LNCAP (cell line): ENCODE data around the gene CREB3L4.

ENCODE experiments used
- CTCF ChIP-seq: fragments of 450-650 bp; IDR thresholded peaks from 2 replicates; pipeline ENCODE4 v1.5.1; 2017; ENCODE audit warnings: mild to moderate bottlenecking

Gene CREB3L4

GRCh38 chr1:153945795-153946621 is 21.7 kb upstream of the CREB3L4 start:
- TF ChIP-seq CTCF = no peak

GRCh38 chr1:153946622-153947241 is 21.0 kb upstream of the CREB3L4 start, which contains the start of gene DENND4B:
DENND4B (minus strand) TSS chr1:153946718; CDS start chr1:153944374, 2,344 bp downstream.
- peak; percentile 99 for TF ChIP-seq CTCF

GRCh38 chr1:153951183-153951582 is 16.5 kb upstream of the CREB3L4 start:
- no peak for TF ChIP-seq CTCF

- TF ChIP-seq CTCF = no peak
Observed at GRCh38 chr1:153951801-153952200, 15.9 kb upstream of the CREB3L4 start.

- no peak for TF ChIP-seq CTCF
Observed at GRCh38 chr1:153953859-153954365, 13.8 kb upstream of the CREB3L4 start.

- TF ChIP-seq CTCF = no peak
Observed at GRCh38 chr1:153954826-153955225, 12.9 kb upstream of the CREB3L4 start.

- no peak for TF ChIP-seq CTCF
Observed at GRCh38 chr1:153956997-153957715, 10.5 kb upstream of the CREB3L4 start.
